Measurements from ENCODE around the gene DDX31. TPM values are rescaled to one million over a fixed set of nuclear protein-coding genes. Genes with fewer than 3 reads are reported as not detected.

Gene DDX31
- total RNA-seq, 1 experiment from 2014 or later: 30.9 TPM

GRCh38 chr9:132552041-132552440 lies 117.7 kb downstream of the DDX31 start:
- DNase-seq (ENCODE audit: extremely low read depth, low read depth): no peak

GRCh38 chr9:132551556-132551955 lies 118.2 kb downstream of the DDX31 start:
- no peak for DNase-seq (ENCODE audit: extremely low read depth, low read depth)

GRCh38 chr9:132548751-132549640 lies 120.8 kb downstream of the DDX31 start:
- peak; percentile 51 for DNase-seq (ENCODE audit: extremely low read depth, low read depth)

- no peak for DNase-seq (ENCODE audit: extremely low read depth, low read depth)
Measured at GRCh38 chr9:132547976-132548730, 121.6 kb downstream of the DDX31 start.

GRCh38 chr9:132547436-132547835 lies 122.3 kb downstream of the DDX31 start:
- DNase-seq (ENCODE audit: extremely low read depth, low read depth): no peak

GRCh38 chr9:132547052-132547431 lies 122.7 kb downstream of the DDX31 start:
- DNase-seq (ENCODE audit: extremely low read depth, low read depth): no peak

- DNase-seq (ENCODE audit: extremely low read depth, low read depth): no peak
Measured at GRCh38 chr9:132546148-132547051, 123.4 kb downstream of the DDX31 start.

- no peak for DNase-seq (ENCODE audit: extremely low read depth, low read depth)
Measured at GRCh38 chr9:132545578-132545977, 124.2 kb downstream of the DDX31 start.

- DNase-seq (ENCODE audit: extremely low read depth, low read depth): no peak
Measured at GRCh38 chr9:132543960-132544359, 125.8 kb downstream of the DDX31 start.

- DNase-seq (ENCODE audit: extremely low read depth, low read depth): no peak
Measured at GRCh38 chr9:132543251-132543650, 126.5 kb downstream of the DDX31 start.

Other genes starting within 250 kb of the DDX31 start
- gene BARHL1, start 87.4 kb downstream of the DDX31 start, total RNA-seq (2014; rRNA removed; shearing (Covaris generic)): not detected in 2 replicates
- 18.3 and 20.0 TPM in 2 replicates for gene GTF3C4, start 481 bp upstream of the DDX31 start, total RNA-seq (2014; rRNA removed; shearing (Covaris generic))
- gene AK8, start 208.3 kb upstream of the DDX31 start, total RNA-seq (2014; rRNA removed; shearing (Covaris generic)): 0.42 and 2.6 TPM in 2 replicates
- gene SPACA9, start 208.9 kb upstream of the DDX31 start, total RNA-seq (2014; rRNA removed; shearing (Covaris generic)): 5.5 and 7.9 TPM in 2 replicates